Panc1 (cell line): ENCODE results near the gene ANKRD18A.

Source experiments
- POLR2AphosphoS5 ChIP-seq: IDR thresholded peaks from 2 replicates; pipeline ENCODE4 v1.6.1; 2012; ENCODE audit warnings: mild to moderate bottlenecking, low read depth, low read length, moderate library complexity
- SIN3A ChIP-seq: IDR thresholded peaks from 2 replicates; pipeline ENCODE4 v1.6.1; 2012; ENCODE audit warnings: low read depth, mild to moderate bottlenecking, low read length, moderate library complexity, borderline replicate concordance; ENCODE audit not compliant: insufficient read depth
- TF ChIP-seq, protein P1 (sequence below): fragments of 450-650 bp; IDR thresholded peaks from 2 replicates; pipeline ENCODE4 v1.5.1; 2017; ENCODE audit warnings: mild to moderate bottlenecking
- TF ChIP-seq, protein P2 (sequence below), 2 experiments: IDR thresholded peaks; 2 replicates each; pipeline ENCODE4 v1.6.1; 2011 to 2012; ENCODE audit warnings: low read depth in 2 of 2, control low read depth in 1 of 2, low read length in 1 of 2, mild to moderate bottlenecking in 1 of 2, moderate library complexity in 1 of 2; ENCODE audit not compliant: insufficient read depth in 1 of 2

DNA sequence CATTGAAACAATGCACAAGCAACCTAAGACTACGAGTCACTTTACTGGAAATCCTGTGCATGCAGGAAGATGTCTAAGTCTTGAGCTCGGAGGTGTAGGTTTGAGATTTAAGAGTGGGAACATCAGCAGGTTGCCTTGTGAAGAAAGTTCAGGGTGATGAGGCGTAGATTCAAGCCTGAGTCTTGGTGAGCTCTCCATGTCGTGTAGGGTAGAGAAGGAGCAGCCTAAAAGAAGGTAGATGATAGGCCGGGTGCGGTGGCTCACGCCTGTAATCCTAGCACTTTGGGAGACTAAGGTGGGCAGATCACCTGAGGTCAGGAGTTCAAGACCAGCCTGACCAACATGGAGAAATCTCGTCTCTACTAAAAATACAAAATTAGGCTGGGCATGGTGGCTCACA, 30.2 kb upstream of the ANKRD18A start:
- TF ChIP-seq, protein P1, sequence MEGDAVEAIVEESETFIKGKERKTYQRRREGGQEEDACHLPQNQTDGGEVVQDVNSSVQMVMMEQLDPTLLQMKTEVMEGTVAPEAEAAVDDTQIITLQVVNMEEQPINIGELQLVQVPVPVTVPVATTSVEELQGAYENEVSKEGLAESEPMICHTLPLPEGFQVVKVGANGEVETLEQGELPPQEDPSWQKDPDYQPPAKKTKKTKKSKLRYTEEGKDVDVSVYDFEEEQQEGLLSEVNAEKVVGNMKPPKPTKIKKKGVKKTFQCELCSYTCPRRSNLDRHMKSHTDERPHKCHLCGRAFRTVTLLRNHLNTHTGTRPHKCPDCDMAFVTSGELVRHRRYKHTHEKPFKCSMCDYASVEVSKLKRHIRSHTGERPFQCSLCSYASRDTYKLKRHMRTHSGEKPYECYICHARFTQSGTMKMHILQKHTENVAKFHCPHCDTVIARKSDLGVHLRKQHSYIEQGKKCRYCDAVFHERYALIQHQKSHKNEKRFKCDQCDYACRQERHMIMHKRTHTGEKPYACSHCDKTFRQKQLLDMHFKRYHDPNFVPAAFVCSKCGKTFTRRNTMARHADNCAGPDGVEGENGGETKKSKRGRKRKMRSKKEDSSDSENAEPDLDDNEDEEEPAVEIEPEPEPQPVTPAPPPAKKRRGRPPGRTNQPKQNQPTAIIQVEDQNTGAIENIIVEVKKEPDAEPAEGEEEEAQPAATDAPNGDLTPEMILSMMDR, result no peak
- no peak for TF ChIP-seq SIN3A
- no peak for TF ChIP-seq POLR2AphosphoS5
- TF ChIP-seq, protein P2, sequence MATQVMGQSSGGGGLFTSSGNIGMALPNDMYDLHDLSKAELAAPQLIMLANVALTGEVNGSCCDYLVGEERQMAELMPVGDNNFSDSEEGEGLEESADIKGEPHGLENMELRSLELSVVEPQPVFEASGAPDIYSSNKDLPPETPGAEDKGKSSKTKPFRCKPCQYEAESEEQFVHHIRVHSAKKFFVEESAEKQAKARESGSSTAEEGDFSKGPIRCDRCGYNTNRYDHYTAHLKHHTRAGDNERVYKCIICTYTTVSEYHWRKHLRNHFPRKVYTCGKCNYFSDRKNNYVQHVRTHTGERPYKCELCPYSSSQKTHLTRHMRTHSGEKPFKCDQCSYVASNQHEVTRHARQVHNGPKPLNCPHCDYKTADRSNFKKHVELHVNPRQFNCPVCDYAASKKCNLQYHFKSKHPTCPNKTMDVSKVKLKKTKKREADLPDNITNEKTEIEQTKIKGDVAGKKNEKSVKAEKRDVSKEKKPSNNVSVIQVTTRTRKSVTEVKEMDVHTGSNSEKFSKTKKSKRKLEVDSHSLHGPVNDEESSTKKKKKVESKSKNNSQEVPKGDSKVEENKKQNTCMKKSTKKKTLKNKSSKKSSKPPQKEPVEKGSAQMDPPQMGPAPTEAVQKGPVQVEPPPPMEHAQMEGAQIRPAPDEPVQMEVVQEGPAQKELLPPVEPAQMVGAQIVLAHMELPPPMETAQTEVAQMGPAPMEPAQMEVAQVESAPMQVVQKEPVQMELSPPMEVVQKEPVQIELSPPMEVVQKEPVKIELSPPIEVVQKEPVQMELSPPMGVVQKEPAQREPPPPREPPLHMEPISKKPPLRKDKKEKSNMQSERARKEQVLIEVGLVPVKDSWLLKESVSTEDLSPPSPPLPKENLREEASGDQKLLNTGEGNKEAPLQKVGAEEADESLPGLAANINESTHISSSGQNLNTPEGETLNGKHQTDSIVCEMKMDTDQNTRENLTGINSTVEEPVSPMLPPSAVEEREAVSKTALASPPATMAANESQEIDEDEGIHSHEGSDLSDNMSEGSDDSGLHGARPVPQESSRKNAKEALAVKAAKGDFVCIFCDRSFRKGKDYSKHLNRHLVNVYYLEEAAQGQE (IDR thresholded peaks at IDR 0.05; ENCODE audit: insufficient read depth in 1 of 2, low read depth in 2 of 2, low read length in 1 of 2), result no peak
